KMS-11 (cell line): ENCODE results near the gene CLUH.

ENCODE experiments used
- H2AFZ ChIP-seq: fragments of 200-600 bp; sonication (generic); 2 replicates; pipeline ENCODE4 v1.6.1; 2016; ENCODE audit warnings: antibody characterized with exemption, mixed run types, low read depth
- H3K27ac ChIP-seq: fragments of 200-600 bp; sonication (generic); 2 replicates; pipeline ENCODE4 v1.6.1; 2016; ENCODE audit warnings: mild to moderate bottlenecking, mixed run types
- H3K27me3 ChIP-seq: fragments of 200-600 bp; sonication (generic); 2 replicates; pipeline ENCODE4 v1.6.1; 2017; ENCODE audit warnings: mild to moderate bottlenecking, low read depth, mixed run types, moderate library complexity; ENCODE audit not compliant: insufficient read depth
- H3K36me3 ChIP-seq: fragments of 200-600 bp; sonication (generic); 2 replicates; pipeline ENCODE4 v1.6.1; 2017; ENCODE audit warnings: mild to moderate bottlenecking, mixed run types; ENCODE audit not compliant: insufficient read depth
- H3K4me1 ChIP-seq: fragments of 200-600 bp; sonication (generic); 2 replicates; pipeline ENCODE4 v1.6.1; 2016; ENCODE audit warnings: mild to moderate bottlenecking, low read depth, mixed run types; ENCODE audit not compliant: poor library complexity, severe bottlenecking
- H3K4me2 ChIP-seq: fragments of 200-600 bp; sonication (generic); 2 replicates; pipeline ENCODE4 v1.7.0; 2016; ENCODE audit warnings: mild to moderate bottlenecking, mixed run types
- H3K4me3 ChIP-seq: fragments of 200-600 bp; sonication (generic); IDR thresholded peaks from 2 replicates; pipeline ENCODE4 v1.6.1; 2017; ENCODE audit warnings: low read depth, low read length, mixed read lengths; ENCODE audit not compliant: insufficient read depth
- H3K79me2 ChIP-seq: fragments of 200-600 bp; sonication (generic); 2 replicates; pipeline ENCODE4 v1.6.1; 2016; ENCODE audit warnings: low read depth, mixed run types; ENCODE audit not compliant: insufficient read depth
- H3K9ac ChIP-seq: fragments of 200-600 bp; sonication (generic); 2 replicates; pipeline ENCODE4 v1.6.1; 2016; ENCODE audit warnings: mild to moderate bottlenecking, mixed run types
- H4K20me1 ChIP-seq: fragments of 200-600 bp; sonication (generic); 2 replicates; pipeline ENCODE4 v1.6.1; 2016; ENCODE audit warnings: mild to moderate bottlenecking, mixed run types; ENCODE audit not compliant: insufficient read depth
- CTCF ChIP-seq: fragments of 200-600 bp; sonication (generic); conservative IDR thresholded peaks from 2 replicates; pipeline ENCODE4 v1.6.1; 2017; ENCODE audit warnings: low read depth, mild to moderate bottlenecking, antibody characterized with exemption, low read length, moderate library complexity, mixed read lengths

CLUH gene

GRCh38 chr17:2737693-2738092 lies 26.1 kb upstream of the CLUH start:
- no peak for TF ChIP-seq CTCF

GRCh38 chr17:2736956-2737355 lies 25.4 kb upstream of the CLUH start:
- H3K27ac ChIP-seq = no peak overlapping the region
- H3K4me3 ChIP-seq = no peak overlapping the region
- H4K20me1 ChIP-seq = no peaks in the 10 kb centered on the region
- H3K4me1 ChIP-seq = no peaks in the 10 kb centered on the region
- no peaks in the 10 kb centered on the region for H3K79me2 ChIP-seq
- no peak overlapping the region for H3K9ac ChIP-seq
- H2AFZ ChIP-seq = no peak overlapping the region
- peaks cover 9% of the 10 kb centered on the region; the same call in 1 of the 2 replicates for H3K27me3 ChIP-seq
- no peaks in the 10 kb centered on the region for H3K36me3 ChIP-seq
- H3K4me2 ChIP-seq = no peak overlapping the region
- no peak for TF ChIP-seq CTCF

More at GRCh38 chr17:2737693-2738092, 26.1 kb upstream of the CLUH start:
- Histone ChIP-seq H3K27ac (no peak overlapping the region), H2AFZ (no peak overlapping the region), H3K9ac (no peak overlapping the region), H3K79me2 (no peaks in the 10 kb centered on the region), H3K4me2 (no peak overlapping the region), H4K20me1 (no peaks in the 10 kb centered on the region), H3K27me3 (peaks cover 9% of the 10 kb centered on the region; the same call in 1 of the 2 replicates), H3K4me1 (no peaks in the 10 kb centered on the region), H3K4me3 (no peak overlapping the region), H3K36me3 (no peaks in the 10 kb centered on the region)

- Histone ChIP-seq H3K27me3 (peaks cover 13% of the 10 kb centered on the region; the same call in 1 of the 2 replicates), H3K4me3 (no peak overlapping the region), H3K27ac (no peak overlapping the region), H4K20me1 (no peaks in the 10 kb centered on the region), H3K4me1 (no peaks in the 10 kb centered on the region), H3K36me3 (no peaks in the 10 kb centered on the region), H3K4me2 (no peak overlapping the region), H3K9ac (no peak overlapping the region), H3K79me2 (no peaks in the 10 kb centered on the region), H2AFZ (no peak overlapping the region)
- TF ChIP-seq CTCF = no peak
Measured at GRCh38 chr17:2735896-2736295, 24.3 kb upstream of the CLUH start.

- Histone ChIP-seq H3K4me3 (no peak overlapping the region), H3K27me3 (peaks cover 10% of the 10 kb centered on the region; the same call in 1 of the 2 replicates), H3K9ac (no peak overlapping the region), H3K79me2 (no peaks in the 10 kb centered on the region), H3K4me2 (no peak overlapping the region), H2AFZ (no peak overlapping the region), H3K27ac (no peak overlapping the region), H4K20me1 (no peaks in the 10 kb centered on the region), H3K4me1 (no peaks in the 10 kb centered on the region), H3K36me3 (no peaks in the 10 kb centered on the region)
- TF ChIP-seq CTCF = no peak
Measured at GRCh38 chr17:2734939-2735338, 23.4 kb upstream of the CLUH start.
